SU-DHL-6 (cell line): ENCODE data around the gene DHX58.

Experiments
- H2AFZ ChIP-seq: fragments of 200-600 bp; sonication (generic); 2 replicates; pipeline ENCODE4 v1.6.1; 2014; ENCODE audit warnings: low read depth, mild to moderate bottlenecking, moderate library complexity, mixed read lengths, antibody characterized with exemption, low read length; ENCODE audit not compliant: severe bottlenecking
- H3F3A ChIP-seq: fragments of 200-600 bp; shearing (Covaris generic); 2 replicates; pipeline ENCODE4 v1.6.0; 2016; ENCODE audit warnings: antibody characterized with exemption, mild to moderate bottlenecking; ENCODE audit not compliant: insufficient read depth
- H3K27ac ChIP-seq: fragments of 200-600 bp; sonication (generic); 2 replicates; pipeline ENCODE4 v1.5.1; 2016; ENCODE audit warnings: low read depth, mild to moderate bottlenecking, low read length, moderate library complexity, mixed read lengths
- H3K27me3 ChIP-seq: fragments of 200-600 bp; sonication (generic), shearing (Covaris generic); 2 replicates; pipeline ENCODE4 v1.6.0; 2014; ENCODE audit warnings: mild to moderate bottlenecking, low read length
- H3K36me3 ChIP-seq: fragments of 200-600 bp; sonication (generic); 2 replicates; pipeline ENCODE4 v1.6.1; 2014; ENCODE audit warnings: mild to moderate bottlenecking, low read length, mixed read lengths
- H3K4me2 ChIP-seq: fragments of 300-600, 200-600 bp; shearing (Covaris generic), sonication (generic); 2 replicates; pipeline ENCODE4 v1.6.0; 2014; ENCODE audit warnings: low read length, low read depth, mild to moderate bottlenecking; ENCODE audit not compliant: poor library complexity, severe bottlenecking
- H3K4me3 ChIP-seq: fragments of 200-600 bp; sonication (generic); 2 replicates; pipeline ENCODE4 v1.5.1; 2014; ENCODE audit warnings: antibody characterized with exemption, low read length, mild to moderate bottlenecking, mixed read lengths; ENCODE audit not compliant: insufficient read depth, poor library complexity, severe bottlenecking
- H3K79me2 ChIP-seq: fragments of 200-600 bp; sonication (generic); 2 replicates; pipeline ENCODE4 v1.6.1; 2014; ENCODE audit warnings: mild to moderate bottlenecking, low read length, moderate library complexity; ENCODE audit not compliant: insufficient read depth
- H3K9ac ChIP-seq: fragments of 200-600 bp; sonication (generic); 2 replicates; pipeline ENCODE4 v1.7.0; 2014; ENCODE audit warnings: mild to moderate bottlenecking, low read length
- H3K9me2 ChIP-seq: fragments of 200-600 bp; sonication (generic); replicated peaks from 2 replicates; pipeline ENCODE4 v1.6.1; 2014; ENCODE audit warnings: low read length; ENCODE audit not compliant: insufficient read depth
- H3K9me3 ChIP-seq: fragments of 200-600 bp; sonication (generic); 2 replicates; pipeline ENCODE4 v1.6.1; 2014; ENCODE audit warnings: low read length, mixed read lengths; ENCODE audit not compliant: insufficient read depth
- H4K20me1 ChIP-seq: fragments of 200-600 bp; sonication (generic); 2 replicates; pipeline ENCODE4 v1.6.1; 2014; ENCODE audit warnings: low read depth, mild to moderate bottlenecking, antibody characterized with exemption, low read length, moderate library complexity, mixed read lengths
- CTCF ChIP-seq: fragments of 200-600 bp; sonication (generic); IDR thresholded peaks from one replicate; pipeline ENCODE4 v1.5.1; 2017; ENCODE audit warnings: antibody characterized with exemption, mild to moderate bottlenecking, low read length, moderate library complexity; ENCODE audit not compliant: insufficient read depth, poor library complexity, severe bottlenecking
- EZH2phosphoT487 ChIP-seq: fragments of 200-600 bp; sonication (generic), shearing (Covaris generic); conservative IDR thresholded peaks from 2 replicates; pipeline ENCODE4 v1.6.1; 2018; ENCODE audit warnings: mild to moderate bottlenecking, antibody characterized with exemption, low read length, moderate library complexity, mixed read lengths

The DHX58 gene

GRCh38 chr17:42088736-42089135, 23.8 kb downstream of the DHX58 start:
- no peaks in the 10 kb centered on the region for H3K9me2 ChIP-seq
- no peak overlapping the region for H3K9ac ChIP-seq
- H3K4me2 ChIP-seq = no peak overlapping the region

GRCh38 chr17:42087736-42088705, 24.5 kb downstream of the DHX58 start:
- no peak overlapping the region for H2AFZ ChIP-seq
- no peaks in the 10 kb centered on the region for H3K27me3 ChIP-seq
- no peaks in the 10 kb centered on the region for H3K9me2 ChIP-seq
- H3K4me2 ChIP-seq = no peak overlapping the region
- no peak overlapping the region for H3K9ac ChIP-seq
- H3K9me3 ChIP-seq = no peaks in the 10 kb centered on the region
- H4K20me1 ChIP-seq = no peaks in the 10 kb centered on the region
- H3K4me3 ChIP-seq = no peak overlapping the region
- TF ChIP-seq CTCF (no peak), EZH2phosphoT487 (no peak)
- H3K79me2 ChIP-seq = no peaks in the 10 kb centered on the region
- H3K27ac ChIP-seq = no peak overlapping the region
- no peaks in the 10 kb centered on the region for H3F3A ChIP-seq
- no peaks in the 10 kb centered on the region for H3K36me3 ChIP-seq

More at GRCh38 chr17:42088736-42089135, 23.8 kb downstream of the DHX58 start:
- TF ChIP-seq EZH2phosphoT487 = no peak
- TF ChIP-seq CTCF = no peak
- Histone ChIP-seq H3K27ac (no peak overlapping the region), H2AFZ (no peak overlapping the region), H3K79me2 (no peaks in the 10 kb centered on the region), H3F3A (no peaks in the 10 kb centered on the region), H3K9me3 (no peaks in the 10 kb centered on the region), H3K36me3 (no peaks in the 10 kb centered on the region), H4K20me1 (no peaks in the 10 kb centered on the region), H3K4me3 (no peak overlapping the region), H3K27me3 (no peaks in the 10 kb centered on the region)

- Histone ChIP-seq H3K9me3 (no peaks in the 10 kb centered on the region), H3K27ac (no peak overlapping the region)
- no peak for TF ChIP-seq CTCF
- TF ChIP-seq EZH2phosphoT487 = no peak
Measured at GRCh38 chr17:42087042-42087701, 25.3 kb downstream of the DHX58 start.

More at GRCh38 chr17:42087042-42087701, 25.3 kb downstream of the DHX58 start:
- no peak overlapping the region for H3K4me3 ChIP-seq
- H3K9me2 ChIP-seq = no peaks in the 10 kb centered on the region
- H2AFZ ChIP-seq = no peak overlapping the region
- H3F3A ChIP-seq = no peaks in the 10 kb centered on the region
- H3K79me2 ChIP-seq = no peaks in the 10 kb centered on the region
- no peaks in the 10 kb centered on the region for H4K20me1 ChIP-seq
- H3K27me3 ChIP-seq = no peaks in the 10 kb centered on the region
- no peaks in the 10 kb centered on the region for H3K36me3 ChIP-seq
- no peak overlapping the region for H3K4me2 ChIP-seq
- no peak overlapping the region for H3K9ac ChIP-seq
